WTC11 (cell line): ENCODE results near the gene PALD1.

ENCODE experiments used
- NFE2L1 ChIP-seq: sonication (generic); formaldehyde crosslinking; IDR thresholded peaks from 2 replicates; pipeline ENCODE4 v1.8.1; 2023; ENCODE audit warnings: missing genetic modification reagents
- TEAD1 ChIP-seq: sonication (generic); formaldehyde crosslinking; IDR thresholded peaks from 2 replicates; pipeline ENCODE4 v1.8.0; 2022; ENCODE audit warnings: mild to moderate bottlenecking, missing genetic modification reagents
- TF ChIP-seq, protein P1 (sequence below): fragments of 200-600 bp; IDR thresholded peaks from 2 replicates; pipeline ENCODE4 v1.8.0; 2022; ENCODE audit warnings: antibody characterized with exemption
- TF ChIP-seq, protein P2 (sequence below): sonication (generic); formaldehyde crosslinking; IDR thresholded peaks from 2 replicates; pipeline ENCODE4 v1.8.1; 2023; ENCODE audit warnings: mild to moderate bottlenecking, missing genetic modification reagents, moderate library complexity
- TF ChIP-seq, protein P3 (sequence below): sonication (generic); formaldehyde crosslinking; IDR thresholded peaks from 2 replicates; pipeline ENCODE4 v1.8.1; 2022; ENCODE audit warnings: low read depth, missing genetic modification reagents, borderline replicate concordance
- TF ChIP-seq, protein P4 (sequence below): sonication (generic); formaldehyde crosslinking; IDR thresholded peaks from 2 replicates; pipeline ENCODE4 v1.8.1; 2022; ENCODE audit warnings: mild to moderate bottlenecking, missing genetic modification reagents, moderate library complexity, borderline replicate concordance
- TF ChIP-seq, protein P5 (sequence below): sonication (generic); formaldehyde crosslinking; IDR thresholded peaks from 2 replicates; pipeline ENCODE4 v1.8.0; 2023; ENCODE audit warnings: missing genetic modification reagents

DNA sequence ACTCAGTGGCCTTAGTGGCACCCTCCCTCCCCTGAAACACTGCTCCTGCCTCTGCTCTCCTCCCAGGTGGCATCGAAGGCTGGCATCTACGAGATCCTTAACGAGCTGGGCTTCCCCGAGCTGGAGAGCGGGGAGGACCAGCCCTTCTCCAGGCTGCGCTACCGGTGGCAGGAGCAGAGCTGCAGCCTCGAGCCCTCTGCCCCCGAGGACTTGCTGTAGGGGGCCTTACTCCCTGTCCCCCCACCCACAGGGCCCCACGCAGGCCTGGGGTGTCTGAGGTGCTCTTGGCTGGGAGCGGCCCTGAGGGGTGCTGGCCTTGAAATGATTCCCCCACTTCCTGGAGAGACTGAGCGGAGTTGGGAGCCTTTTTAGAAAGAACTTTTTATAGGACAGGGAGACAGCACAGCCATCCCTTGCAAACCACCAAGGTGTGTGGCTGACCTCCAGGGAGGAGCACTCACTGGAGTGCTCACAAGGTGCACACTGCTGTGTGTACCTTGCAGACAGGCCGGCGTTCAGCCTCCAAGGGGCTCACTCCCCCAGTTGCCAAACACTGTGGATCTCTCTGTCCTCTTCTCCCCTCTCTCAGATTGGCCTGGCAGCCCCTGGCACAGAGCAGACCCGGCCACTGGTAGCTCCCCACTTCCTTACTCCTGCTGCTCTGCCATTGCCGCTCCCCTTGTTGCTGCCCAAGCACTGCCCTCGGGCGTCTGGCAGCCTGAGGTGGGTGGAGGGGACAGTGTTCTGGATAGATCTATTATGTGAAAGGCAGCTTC, 88.1 kb downstream of the PALD1 start:
- TF ChIP-seq, protein P1, sequence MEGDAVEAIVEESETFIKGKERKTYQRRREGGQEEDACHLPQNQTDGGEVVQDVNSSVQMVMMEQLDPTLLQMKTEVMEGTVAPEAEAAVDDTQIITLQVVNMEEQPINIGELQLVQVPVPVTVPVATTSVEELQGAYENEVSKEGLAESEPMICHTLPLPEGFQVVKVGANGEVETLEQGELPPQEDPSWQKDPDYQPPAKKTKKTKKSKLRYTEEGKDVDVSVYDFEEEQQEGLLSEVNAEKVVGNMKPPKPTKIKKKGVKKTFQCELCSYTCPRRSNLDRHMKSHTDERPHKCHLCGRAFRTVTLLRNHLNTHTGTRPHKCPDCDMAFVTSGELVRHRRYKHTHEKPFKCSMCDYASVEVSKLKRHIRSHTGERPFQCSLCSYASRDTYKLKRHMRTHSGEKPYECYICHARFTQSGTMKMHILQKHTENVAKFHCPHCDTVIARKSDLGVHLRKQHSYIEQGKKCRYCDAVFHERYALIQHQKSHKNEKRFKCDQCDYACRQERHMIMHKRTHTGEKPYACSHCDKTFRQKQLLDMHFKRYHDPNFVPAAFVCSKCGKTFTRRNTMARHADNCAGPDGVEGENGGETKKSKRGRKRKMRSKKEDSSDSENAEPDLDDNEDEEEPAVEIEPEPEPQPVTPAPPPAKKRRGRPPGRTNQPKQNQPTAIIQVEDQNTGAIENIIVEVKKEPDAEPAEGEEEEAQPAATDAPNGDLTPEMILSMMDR, result no peak
- TF ChIP-seq, protein P2, sequence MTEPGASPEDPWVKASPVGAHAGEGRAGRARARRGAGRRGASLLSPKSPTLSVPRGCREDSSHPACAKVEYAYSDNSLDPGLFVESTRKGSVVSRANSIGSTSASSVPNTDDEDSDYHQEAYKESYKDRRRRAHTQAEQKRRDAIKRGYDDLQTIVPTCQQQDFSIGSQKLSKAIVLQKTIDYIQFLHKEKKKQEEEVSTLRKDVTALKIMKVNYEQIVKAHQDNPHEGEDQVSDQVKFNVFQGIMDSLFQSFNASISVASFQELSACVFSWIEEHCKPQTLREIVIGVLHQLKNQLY (CRISPR knock-in tag), result no peak
- TF ChIP-seq, protein P3, sequence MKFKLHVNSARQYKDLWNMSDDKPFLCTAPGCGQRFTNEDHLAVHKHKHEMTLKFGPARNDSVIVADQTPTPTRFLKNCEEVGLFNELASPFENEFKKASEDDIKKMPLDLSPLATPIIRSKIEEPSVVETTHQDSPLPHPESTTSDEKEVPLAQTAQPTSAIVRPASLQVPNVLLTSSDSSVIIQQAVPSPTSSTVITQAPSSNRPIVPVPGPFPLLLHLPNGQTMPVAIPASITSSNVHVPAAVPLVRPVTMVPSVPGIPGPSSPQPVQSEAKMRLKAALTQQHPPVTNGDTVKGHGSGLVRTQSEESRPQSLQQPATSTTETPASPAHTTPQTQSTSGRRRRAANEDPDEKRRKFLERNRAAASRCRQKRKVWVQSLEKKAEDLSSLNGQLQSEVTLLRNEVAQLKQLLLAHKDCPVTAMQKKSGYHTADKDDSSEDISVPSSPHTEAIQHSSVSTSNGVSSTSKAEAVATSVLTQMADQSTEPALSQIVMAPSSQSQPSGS (CRISPR knock-in tag), result no peak
- TF ChIP-seq, protein P4, sequence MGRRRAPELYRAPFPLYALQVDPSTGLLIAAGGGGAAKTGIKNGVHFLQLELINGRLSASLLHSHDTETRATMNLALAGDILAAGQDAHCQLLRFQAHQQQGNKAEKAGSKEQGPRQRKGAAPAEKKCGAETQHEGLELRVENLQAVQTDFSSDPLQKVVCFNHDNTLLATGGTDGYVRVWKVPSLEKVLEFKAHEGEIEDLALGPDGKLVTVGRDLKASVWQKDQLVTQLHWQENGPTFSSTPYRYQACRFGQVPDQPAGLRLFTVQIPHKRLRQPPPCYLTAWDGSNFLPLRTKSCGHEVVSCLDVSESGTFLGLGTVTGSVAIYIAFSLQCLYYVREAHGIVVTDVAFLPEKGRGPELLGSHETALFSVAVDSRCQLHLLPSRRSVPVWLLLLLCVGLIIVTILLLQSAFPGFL (CRISPR knock-in tag), result no peak
- TF ChIP-seq NFE2L1 (no peak), TEAD1 (no peak)
- TF ChIP-seq, protein P5, sequence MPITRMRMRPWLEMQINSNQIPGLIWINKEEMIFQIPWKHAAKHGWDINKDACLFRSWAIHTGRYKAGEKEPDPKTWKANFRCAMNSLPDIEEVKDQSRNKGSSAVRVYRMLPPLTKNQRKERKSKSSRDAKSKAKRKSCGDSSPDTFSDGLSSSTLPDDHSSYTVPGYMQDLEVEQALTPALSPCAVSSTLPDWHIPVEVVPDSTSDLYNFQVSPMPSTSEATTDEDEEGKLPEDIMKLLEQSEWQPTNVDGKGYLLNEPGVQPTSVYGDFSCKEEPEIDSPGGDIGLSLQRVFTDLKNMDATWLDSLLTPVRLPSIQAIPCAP (CRISPR knock-in tag), result no peak
